Activated T-cell treated with anti-CD3 and anti-CD28 coated beads, Interleukin-2, amount 50 U/mL, for 24 hours (primary cell): ENCODE results near the gene ASCL5.

ENCODE experiments used
- DNase-seq: peaks from one replicate; pipeline ENCODE4 v3.0.0-alpha.2; 2020
- H3K27ac Mint-ChIP-seq: 2 replicates; pipeline ENCODE4 v1.8.0; 2020; ENCODE audit warnings: mild to moderate bottlenecking, mixed read lengths
- H3K27me3 Mint-ChIP-seq: 2 replicates; pipeline ENCODE4 v1.8.0; 2020; ENCODE audit warnings: mixed read lengths
- H3K36me3 Mint-ChIP-seq: 2 replicates; pipeline ENCODE4 v1.8.0; 2020; ENCODE audit warnings: low read depth, mixed read lengths
- H3K4me1 Mint-ChIP-seq: 2 replicates; pipeline ENCODE4 v1.8.0; 2020; ENCODE audit warnings: low read depth, mixed read lengths
- H3K4me3 Mint-ChIP-seq: 2 replicates; pipeline ENCODE4 v1.8.0; 2020; ENCODE audit warnings: mild to moderate bottlenecking, moderate library complexity, mixed read lengths
- H3K9me3 Mint-ChIP-seq: 2 replicates; pipeline ENCODE4 v1.8.0; 2020; ENCODE audit warnings: mixed read lengths

Gene ASCL5

DNA sequence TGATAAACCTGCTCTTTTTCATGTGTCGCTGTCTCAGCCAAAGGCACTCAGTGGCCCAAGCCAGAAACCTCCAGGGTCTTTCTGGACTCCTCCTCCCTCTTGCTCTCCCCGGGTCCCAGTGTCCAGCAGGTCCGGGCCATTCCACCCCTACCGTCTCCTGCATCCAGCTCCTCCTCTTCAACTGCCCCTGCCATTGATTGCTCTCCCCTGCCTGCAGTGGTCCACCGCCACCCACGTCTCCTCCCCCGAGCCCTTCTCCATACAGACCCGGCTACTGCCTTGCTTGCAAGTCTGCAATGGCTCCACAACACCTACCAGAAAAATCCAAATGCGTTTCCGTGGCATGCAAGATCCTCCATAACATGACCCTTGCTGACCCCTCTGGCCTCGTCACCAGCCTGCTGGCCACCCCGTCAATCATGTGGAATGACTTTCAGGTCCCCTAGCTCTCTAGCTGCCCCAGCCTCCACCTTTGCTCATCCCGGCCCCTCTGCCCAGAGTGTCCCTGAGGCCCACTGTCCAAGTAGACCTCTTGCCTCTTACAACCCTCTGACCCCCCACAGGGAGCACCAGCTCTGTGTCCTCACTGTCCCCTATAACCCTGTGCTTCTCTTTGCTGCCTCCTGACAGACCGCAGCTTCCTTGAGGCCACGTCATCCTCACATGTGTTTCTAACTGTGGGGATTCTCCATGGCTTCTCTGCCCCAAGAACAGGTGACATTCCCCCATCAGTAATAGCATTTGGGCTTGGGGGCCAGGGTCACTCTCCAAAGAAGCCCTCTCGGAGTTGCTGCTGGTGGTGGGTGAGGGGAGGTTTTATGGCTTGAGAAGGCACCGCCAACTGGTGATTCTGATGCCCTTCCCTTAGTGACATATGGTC lies 29.8 kb downstream of the ASCL5 start:
- H3K27me3 Mint-ChIP-seq, result peaks cover under 1% of the 10 kb centered on the region
- no peak overlapping the region for H3K4me3 Mint-ChIP-seq
- no peak for DNase-seq
- H3K27ac Mint-ChIP-seq, result no peak overlapping the region
- H3K4me1 Mint-ChIP-seq, result no peaks in the 10 kb centered on the region
- H3K36me3 Mint-ChIP-seq, result no peaks in the 10 kb centered on the region
- H3K9me3 Mint-ChIP-seq, result no peaks in the 10 kb centered on the region

DNA sequence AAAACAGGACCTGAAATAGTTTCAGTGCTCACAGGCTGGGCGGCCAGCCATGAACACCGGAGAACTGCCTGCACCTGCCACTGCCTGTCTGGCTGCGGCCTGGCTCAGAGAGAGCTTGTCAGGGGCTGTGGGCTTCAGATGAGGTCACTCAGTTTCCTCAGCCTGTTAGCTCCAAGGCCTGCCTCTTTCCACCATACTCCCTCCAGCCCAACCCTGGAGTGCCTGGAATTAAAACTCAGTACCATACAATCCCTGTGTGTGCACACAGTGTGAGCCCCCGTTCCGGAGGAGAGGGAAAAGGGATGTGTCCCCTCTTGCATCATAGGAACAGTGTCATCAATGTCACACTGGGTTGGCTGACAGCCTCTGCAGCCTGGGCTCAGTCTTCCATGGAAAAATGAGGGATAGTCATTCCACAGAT lies 30.9 kb downstream of the ASCL5 start:
- no peak for DNase-seq
- H3K27me3 Mint-ChIP-seq, result peaks cover 2% of the 10 kb centered on the region
- H3K4me3 Mint-ChIP-seq, result no peak overlapping the region
- no peaks in the 10 kb centered on the region for H3K36me3 Mint-ChIP-seq
- H3K4me1 Mint-ChIP-seq, result no peaks in the 10 kb centered on the region
- no peak overlapping the region for H3K27ac Mint-ChIP-seq
- H3K9me3 Mint-ChIP-seq, result no peaks in the 10 kb centered on the region

DNA sequence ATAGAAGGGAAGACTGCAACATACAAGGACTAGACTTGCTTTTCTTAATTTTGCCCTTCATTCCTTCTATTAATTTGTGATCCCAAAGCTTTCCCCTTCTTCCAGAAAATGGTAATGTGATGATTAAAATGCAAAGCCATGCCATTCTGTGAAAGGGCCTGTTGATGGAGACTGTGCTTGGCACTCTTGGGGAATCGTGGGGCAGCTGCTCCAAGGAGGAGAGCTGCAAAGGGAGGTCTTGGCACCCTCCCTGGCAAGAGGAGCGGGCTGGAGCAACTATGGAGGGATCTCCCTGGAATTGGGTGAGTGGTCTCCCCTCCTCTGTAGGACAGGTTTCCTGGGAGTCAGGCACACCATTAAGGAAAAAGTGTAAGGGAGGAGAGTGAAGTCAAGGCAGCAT lies 31.4 kb downstream of the ASCL5 start:
- no peak overlapping the region for H3K27ac Mint-ChIP-seq
- no peaks in the 10 kb centered on the region for H3K9me3 Mint-ChIP-seq
- H3K27me3 Mint-ChIP-seq, result peaks cover 2% of the 10 kb centered on the region
- no peak for DNase-seq
- H3K4me3 Mint-ChIP-seq, result no peak overlapping the region
- no peaks in the 10 kb centered on the region for H3K4me1 Mint-ChIP-seq
- H3K36me3 Mint-ChIP-seq, result no peaks in the 10 kb centered on the region

DNA sequence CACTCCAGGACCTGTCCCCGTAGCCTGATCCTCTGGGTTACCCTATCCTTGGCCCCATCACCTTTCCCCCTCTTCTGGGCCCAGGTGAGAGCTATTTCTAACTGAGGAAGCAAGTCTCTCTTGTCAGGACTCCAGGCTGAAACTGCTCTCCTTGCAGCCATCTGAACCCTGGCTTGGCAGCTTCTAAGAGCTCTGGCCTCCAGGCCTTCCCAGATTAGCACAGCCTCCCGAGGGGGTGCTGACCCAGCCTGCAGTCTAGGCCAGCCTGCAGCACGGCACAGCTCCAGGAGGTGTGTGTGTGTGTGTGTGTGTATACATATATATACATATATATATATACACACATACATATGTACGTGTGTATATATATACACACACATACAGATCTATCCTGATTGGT lies 32.2 kb downstream of the ASCL5 start:
- DNase-seq, result no peak
- no peak overlapping the region for H3K4me3 Mint-ChIP-seq
- peaks cover 2% of the 10 kb centered on the region for H3K27me3 Mint-ChIP-seq
- H3K36me3 Mint-ChIP-seq, result no peaks in the 10 kb centered on the region
- H3K27ac Mint-ChIP-seq, result no peak overlapping the region
- no peaks in the 10 kb centered on the region for H3K4me1 Mint-ChIP-seq
- no peaks in the 10 kb centered on the region for H3K9me3 Mint-ChIP-seq

DNA sequence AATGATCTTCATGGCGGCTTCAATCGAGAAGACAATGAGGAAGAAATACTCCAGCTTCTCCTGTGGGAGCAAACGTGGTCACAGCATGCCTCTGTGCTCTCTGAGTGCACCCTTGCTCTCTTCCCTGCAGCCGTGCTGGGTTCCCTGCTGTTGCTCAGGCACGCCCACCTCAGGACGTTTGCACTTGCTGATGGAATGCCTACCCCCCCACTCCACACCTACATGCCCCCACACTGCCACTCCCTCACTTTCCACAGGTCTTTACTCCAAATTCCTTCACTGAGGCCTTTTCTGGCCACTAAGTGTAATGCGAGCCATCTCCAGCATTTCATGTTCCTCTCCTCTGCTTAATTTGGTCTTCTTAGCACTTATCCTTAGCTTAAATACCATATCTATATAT lies 33.0 kb downstream of the ASCL5 start:
- Mint-ChIP-seq H3K27me3 (peaks cover 2% of the 10 kb centered on the region), H3K27ac (no peak overlapping the region), H3K4me1 (no peaks in the 10 kb centered on the region), H3K9me3 (no peaks in the 10 kb centered on the region), H3K4me3 (no peak overlapping the region), H3K36me3 (no peaks in the 10 kb centered on the region)
- DNase-seq, result no peak

DNA sequence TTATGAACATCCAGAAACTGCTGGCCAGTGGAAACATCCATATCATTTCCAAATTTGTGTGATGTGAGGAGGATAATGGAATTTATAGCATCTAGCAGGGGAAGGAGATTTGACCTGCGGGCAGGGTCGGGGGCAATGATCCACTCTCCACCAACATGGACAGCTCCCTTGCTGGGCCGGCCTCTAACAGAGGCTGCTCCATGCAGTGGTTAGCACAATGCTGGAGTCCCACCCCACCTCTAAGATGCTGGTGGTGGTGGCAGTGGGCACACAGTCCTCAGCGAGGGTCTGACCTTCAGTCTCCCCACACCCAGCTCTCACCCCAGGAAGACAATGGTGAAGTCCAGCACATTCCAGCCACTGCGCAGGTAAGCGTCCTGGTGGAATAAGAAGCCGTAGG lies 33.4 kb downstream of the ASCL5 start:
- no peaks in the 10 kb centered on the region for H3K4me1 Mint-ChIP-seq
- no peaks in the 10 kb centered on the region for H3K36me3 Mint-ChIP-seq
- DNase-seq, result no peak
- peaks cover 2% of the 10 kb centered on the region for H3K27me3 Mint-ChIP-seq
- H3K9me3 Mint-ChIP-seq, result no peaks in the 10 kb centered on the region
- no peak overlapping the region for H3K4me3 Mint-ChIP-seq
- H3K27ac Mint-ChIP-seq, result no peak overlapping the region

DNA sequence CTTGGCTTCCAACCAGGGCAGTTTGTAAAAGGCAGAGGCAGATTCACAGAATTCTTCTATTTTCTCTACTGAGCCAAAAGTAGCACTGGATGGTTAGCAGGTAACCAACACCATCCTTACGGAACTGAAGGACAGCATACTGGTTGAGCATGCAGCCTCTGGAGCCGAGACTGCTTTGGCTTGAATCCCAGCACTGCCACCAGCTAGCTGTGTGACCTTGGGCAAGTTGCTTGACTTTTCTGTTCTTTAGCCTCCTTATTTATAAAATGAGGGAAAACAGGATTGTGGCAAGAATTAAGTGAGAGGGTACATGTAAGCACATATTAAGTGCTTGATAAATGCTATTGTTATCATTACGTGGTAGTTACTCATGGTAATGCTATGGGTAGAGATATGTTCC lies 34.2 kb downstream of the ASCL5 start:
- Mint-ChIP-seq H3K4me3 (no peak overlapping the region), H3K4me1 (no peaks in the 10 kb centered on the region), H3K9me3 (no peaks in the 10 kb centered on the region), H3K27me3 (peaks cover 10% of the 10 kb centered on the region), H3K36me3 (no peaks in the 10 kb centered on the region), H3K27ac (no peak overlapping the region)
- DNase-seq, result no peak

DNA sequence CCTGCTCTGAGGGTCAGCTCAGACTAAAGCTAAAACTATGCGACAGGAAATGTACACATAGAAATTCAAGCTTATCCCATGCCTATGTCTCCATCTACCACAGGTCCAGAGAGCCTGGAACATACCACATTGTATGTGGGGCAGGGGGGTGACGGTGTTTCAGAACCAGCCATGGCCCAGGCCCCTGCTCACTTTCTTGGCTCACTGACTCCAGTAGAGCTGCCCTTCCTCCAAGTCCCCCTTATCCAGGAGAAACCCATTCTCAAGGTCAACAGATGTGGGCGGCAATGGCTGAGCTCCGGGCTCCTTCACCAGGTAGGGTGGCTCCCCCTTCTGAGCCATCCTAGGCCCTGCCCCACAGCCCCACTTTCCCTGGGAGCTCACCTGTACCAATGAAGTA lies 35.7 kb downstream of the ASCL5 start:
- Mint-ChIP-seq H3K27ac (no peak overlapping the region), H3K4me3 (no peak overlapping the region), H3K27me3 (peaks cover 12% of the 10 kb centered on the region), H3K4me1 (no peaks in the 10 kb centered on the region), H3K36me3 (no peaks in the 10 kb centered on the region), H3K9me3 (no peaks in the 10 kb centered on the region)
- no peak for DNase-seq

DNA sequence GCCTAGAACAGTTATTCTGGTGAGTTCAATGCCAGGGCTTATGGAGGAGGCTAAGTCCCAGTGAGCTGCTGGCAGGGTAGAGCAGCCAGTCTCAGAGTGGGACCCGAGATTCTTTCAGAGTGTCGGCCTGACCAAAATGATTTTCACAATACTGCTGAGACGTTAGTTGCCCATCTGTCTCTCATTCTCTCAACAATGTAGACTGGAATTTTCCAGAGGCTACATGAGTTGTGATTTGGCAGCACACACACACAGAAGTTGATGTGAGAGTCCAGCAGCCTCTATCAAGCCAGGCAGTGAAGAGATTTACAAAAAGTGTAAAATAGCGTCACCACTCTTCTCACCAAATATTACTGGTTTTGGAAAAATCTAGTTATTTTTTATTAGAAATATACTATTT lies 36.4 kb downstream of the ASCL5 start:
- Mint-ChIP-seq H3K4me1 (no peaks in the 10 kb centered on the region), H3K27me3 (peaks cover 12% of the 10 kb centered on the region), H3K9me3 (no peaks in the 10 kb centered on the region), H3K4me3 (no peak overlapping the region), H3K36me3 (no peaks in the 10 kb centered on the region), H3K27ac (no peak overlapping the region)
- no peak for DNase-seq

DNA sequence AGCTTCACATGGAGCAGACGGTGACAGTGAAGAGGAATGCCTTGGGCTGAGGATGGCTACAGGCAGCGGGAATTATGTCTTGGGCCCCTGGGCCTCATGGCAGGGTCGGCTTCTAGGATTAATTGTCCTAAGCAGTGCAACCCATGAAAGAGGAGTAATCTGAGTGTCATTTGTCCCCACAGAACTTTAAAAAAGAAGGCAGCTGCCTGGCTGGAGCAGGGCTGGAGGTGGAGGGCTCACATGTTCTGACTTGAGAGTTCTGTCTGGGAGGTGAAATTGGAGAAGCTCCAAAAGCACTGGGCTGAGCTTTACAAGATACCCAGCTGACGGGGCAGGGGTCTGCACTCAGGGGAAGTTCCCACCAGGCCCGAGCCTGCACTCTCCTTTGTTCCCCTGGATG lies 37.4 kb downstream of the ASCL5 start:
- no peaks in the 10 kb centered on the region for H3K4me1 Mint-ChIP-seq
- peaks cover 12% of the 10 kb centered on the region for H3K27me3 Mint-ChIP-seq
- DNase-seq, result no peak
- no peak overlapping the region for H3K4me3 Mint-ChIP-seq
- no peaks in the 10 kb centered on the region for H3K9me3 Mint-ChIP-seq
- H3K27ac Mint-ChIP-seq, result no peak overlapping the region
- no peaks in the 10 kb centered on the region for H3K36me3 Mint-ChIP-seq

DNA sequence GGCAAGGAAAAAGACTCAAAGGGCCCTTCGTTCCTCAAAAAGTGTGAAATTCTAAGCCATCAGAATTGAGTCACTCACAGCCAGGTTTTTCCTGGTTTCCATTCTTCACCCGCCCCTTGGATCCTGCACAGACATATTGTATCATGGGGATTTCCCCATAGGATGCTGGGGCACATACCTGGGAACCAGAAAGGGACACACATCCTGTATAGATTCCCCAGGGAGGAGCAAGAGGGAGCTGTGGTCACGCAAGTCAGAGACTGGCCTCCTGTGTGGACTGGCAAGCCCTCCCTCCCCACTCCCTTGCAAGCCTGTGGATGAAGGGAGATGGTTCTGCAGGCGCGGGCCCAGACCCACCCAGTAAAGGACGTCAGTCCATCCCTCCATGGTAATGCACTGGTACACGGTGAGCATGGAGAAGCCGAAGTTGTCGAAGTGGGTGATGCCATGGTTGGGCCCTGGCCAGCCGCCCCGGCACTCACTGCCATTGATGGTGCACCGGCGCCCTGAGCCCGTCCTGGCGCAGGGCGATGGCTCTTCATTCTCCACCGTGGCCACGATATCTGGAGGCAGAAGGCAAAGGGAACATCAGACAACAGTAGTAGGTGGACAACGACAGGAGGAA lies 38.0 kb downstream of the ASCL5 start:
- Mint-ChIP-seq H3K9me3 (no peaks in the 10 kb centered on the region), H3K36me3 (no peaks in the 10 kb centered on the region), H3K27me3 (peaks cover 12% of the 10 kb centered on the region), H3K27ac (no peak overlapping the region), H3K4me3 (no peak overlapping the region), H3K4me1 (no peaks in the 10 kb centered on the region)
- no peak for DNase-seq

DNA sequence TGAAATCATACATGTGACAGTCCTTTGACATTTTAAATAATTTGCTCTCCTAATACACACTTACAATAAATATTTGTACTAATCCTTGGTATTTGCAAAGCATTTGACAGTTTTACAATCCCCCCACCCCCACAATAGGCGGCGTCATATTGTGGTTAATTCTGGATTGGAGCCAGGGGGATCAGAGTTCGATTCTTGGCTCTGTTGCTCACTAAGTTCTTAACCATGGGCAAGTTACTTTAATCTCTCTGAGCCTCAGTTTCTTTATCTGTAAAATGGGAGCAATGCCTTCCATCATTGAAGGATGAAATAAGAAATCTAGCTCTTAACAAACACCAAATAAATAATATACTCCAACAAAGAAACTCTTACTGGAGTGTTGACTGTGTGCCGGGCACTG lies 38.6 kb downstream of the ASCL5 start:
- H3K4me3 Mint-ChIP-seq, result no peak overlapping the region
- H3K4me1 Mint-ChIP-seq, result no peaks in the 10 kb centered on the region
- no peak for DNase-seq
- no peak overlapping the region for H3K27ac Mint-ChIP-seq
- H3K9me3 Mint-ChIP-seq, result no peaks in the 10 kb centered on the region
- no peaks in the 10 kb centered on the region for H3K36me3 Mint-ChIP-seq
- H3K27me3 Mint-ChIP-seq, result peaks cover 12% of the 10 kb centered on the region

DNA sequence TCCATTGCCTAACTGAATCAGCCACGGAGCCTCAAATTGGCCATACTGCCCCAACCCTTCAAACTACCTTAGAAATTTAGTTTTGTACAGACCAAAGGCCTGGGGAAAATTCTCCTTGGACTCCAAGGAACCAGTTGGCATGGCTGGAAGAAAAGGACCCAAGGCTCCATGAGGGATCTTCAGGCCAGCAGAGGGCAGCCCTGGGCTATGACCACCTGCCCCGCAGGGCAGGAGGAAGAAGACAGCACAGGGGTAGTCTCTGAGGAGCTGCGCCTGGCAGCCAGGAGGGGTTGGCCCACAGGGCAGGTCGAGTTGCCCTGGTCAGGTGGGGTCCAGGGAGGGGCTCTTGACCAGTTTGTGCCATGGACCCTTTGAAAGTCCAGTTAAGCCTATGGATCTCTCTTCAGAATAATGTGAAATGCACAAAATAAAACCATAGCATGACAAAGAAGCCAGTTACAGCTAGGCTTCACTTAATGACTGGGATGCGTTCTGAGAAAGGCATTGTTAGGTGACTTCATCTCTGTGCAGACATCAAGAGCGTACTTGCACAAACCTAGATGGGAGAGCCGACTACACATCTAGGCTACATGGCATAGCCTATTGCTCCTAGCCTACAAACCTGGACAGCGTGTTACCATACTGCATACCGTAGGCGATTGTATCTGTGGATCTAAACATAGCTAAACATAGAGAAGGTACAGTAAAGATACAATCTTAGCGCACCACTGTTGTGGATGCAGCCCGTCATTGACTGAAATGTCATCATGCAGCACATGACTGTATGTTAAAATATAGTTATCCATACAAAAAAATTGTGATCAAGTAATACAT lies 40.9 kb downstream of the ASCL5 start:
- no peak overlapping the region for H3K4me3 Mint-ChIP-seq
- H3K27me3 Mint-ChIP-seq, result peaks cover 9% of the 10 kb centered on the region
- no peaks in the 10 kb centered on the region for H3K9me3 Mint-ChIP-seq
- no peaks in the 10 kb centered on the region for H3K36me3 Mint-ChIP-seq
- no peak overlapping the region for H3K27ac Mint-ChIP-seq
- peak; percentile 52 for DNase-seq
- H3K4me1 Mint-ChIP-seq, result no peaks in the 10 kb centered on the region

DNA sequence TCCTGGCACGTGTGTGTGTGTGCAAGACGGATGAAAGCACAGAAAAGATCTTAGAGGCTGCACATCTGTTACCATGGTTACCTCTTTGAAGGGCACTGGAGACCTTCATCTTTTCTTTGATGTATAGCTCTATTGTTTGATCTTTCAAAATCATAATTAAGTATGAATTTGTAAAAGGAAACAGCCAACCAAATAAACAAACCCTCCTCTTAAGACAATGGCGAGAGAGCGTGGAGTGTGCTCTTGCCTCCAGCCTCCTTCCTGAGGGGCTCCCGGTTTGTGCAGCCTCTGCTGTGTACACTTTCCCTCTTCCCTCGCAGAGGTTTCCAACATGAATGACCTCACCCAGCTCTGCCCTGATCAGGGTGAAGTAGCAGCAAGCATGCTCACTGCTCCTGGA lies 42.7 kb downstream of the ASCL5 start:
- Mint-ChIP-seq H3K4me3 (no peak overlapping the region), H3K4me1 (no peaks in the 10 kb centered on the region), H3K27ac (no peak overlapping the region), H3K9me3 (no peaks in the 10 kb centered on the region), H3K36me3 (no peaks in the 10 kb centered on the region), H3K27me3 (peaks cover 9% of the 10 kb centered on the region)
- no peak for DNase-seq

DNA sequence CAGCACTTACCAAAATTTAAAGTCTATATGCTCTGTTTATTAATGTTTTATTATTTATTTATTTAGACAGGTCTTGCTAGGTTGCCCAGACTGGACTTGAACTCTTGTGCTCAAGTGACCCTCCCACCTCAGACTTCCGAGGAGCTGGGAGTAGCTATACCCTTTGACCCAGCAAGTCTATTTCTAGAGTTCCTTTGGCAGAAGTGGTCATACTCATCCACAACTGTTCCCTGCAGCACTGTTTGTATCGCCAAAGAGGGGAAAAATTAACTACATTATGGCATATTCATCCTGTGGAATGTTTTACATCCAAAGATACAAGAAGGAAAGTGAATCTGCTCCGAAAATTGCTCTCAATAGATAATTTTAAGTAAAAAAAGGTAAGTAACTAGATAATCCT lies 43.2 kb downstream of the ASCL5 start:
- peaks cover 9% of the 10 kb centered on the region for H3K27me3 Mint-ChIP-seq
- H3K4me1 Mint-ChIP-seq, result no peaks in the 10 kb centered on the region
- no peaks in the 10 kb centered on the region for H3K36me3 Mint-ChIP-seq

More for the DNA sequence above, 43.2 kb downstream of the ASCL5 start:
- no peak for DNase-seq
- no peak overlapping the region for H3K27ac Mint-ChIP-seq
- H3K9me3 Mint-ChIP-seq, result no peaks in the 10 kb centered on the region
- no peak overlapping the region for H3K4me3 Mint-ChIP-seq
